GM21360 (cell line): ENCODE measurements around the gene DRGX.

Experiments
- ATAC-seq: cut with Tn5 transposase; IDR thresholded peaks from one replicate; pipeline ENCODE4 v1.9.1; 2021; ENCODE audit warnings: mild to moderate bottlenecking, moderate library complexity; ENCODE audit not compliant: unreplicated experiment

Gene DRGX

DNA sequence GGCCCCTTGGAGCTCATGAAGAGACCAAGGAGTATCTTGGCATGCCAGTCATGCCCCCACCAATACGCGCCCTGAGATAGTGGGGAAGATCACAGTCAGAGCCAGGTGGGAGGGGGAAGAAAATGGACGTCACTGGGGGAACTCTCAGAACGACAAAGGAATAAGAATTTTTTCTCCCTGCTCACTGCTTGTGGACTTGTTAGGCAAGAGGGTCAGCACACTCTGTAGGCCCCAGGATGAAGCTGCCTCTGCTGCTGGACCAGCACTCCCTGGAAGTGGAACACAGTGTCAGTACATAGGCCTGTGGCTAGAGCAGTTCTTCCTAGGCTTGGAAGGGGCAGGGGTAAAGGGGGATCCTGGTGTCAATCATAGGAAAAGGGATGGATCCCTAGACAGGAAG is 46.5 kb downstream of the DRGX start:
- no peak for ATAC-seq

DNA sequence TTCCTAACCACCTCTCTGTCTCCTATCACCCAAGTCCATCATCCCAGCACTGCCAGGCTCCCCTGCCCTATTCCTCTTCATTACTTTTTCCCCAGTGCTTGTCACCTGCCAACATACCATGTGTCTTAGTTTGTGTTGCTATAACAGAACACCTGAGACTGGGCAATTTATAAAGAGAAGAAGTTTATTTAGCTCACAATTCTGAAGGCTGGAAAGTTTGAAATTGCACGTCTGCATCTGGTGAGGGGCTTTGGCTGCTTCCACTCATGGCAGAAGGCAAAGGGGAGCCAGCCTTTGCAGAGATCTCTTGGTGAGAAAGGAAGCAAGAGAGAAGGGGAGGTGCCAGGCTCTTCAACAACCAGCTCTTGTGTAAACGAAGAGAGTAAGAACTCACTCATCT is 47.3 kb downstream of the DRGX start:
- ATAC-seq: no peak

DNA sequence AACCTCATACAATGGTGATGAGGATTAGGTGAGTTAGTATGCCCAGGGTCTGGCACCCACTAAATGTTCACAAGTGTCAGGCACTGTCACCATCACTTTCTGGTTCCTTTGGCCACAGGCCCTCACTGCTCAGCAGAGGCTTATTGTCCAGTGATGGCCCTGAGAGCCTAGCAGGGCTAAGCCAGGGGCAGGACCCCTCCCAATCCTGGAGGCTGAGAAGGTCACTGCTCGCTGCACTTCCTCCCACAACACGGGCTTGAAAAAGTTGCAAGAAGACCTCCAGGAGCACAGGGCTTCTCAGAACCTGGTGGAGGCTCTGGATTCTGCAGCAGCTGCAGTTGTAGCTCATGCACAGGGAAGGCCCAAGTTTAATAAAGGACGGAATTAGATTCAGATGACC is 48.1 kb downstream of the DRGX start:
- ATAC-seq: no peak

DNA sequence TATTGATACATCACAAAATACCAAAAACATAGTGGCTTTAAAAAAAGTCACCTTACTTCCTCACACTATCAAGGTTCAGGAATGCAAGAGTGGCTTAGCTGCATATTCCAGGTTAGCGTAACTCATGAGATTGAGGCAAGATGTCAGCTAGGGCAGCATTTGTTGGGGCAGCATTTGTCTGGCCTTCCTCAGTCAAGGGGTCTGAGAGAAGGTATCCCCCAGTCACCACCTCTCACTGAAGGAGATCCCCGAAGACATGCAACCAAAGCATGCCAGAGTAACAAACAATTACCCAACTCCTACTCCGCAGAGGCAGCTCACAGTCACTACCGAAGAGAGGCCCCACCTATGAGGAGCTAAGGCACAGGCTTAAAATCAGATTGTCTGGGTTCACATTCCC is 48.5 kb downstream of the DRGX start:
- ATAC-seq: no peak

DNA sequence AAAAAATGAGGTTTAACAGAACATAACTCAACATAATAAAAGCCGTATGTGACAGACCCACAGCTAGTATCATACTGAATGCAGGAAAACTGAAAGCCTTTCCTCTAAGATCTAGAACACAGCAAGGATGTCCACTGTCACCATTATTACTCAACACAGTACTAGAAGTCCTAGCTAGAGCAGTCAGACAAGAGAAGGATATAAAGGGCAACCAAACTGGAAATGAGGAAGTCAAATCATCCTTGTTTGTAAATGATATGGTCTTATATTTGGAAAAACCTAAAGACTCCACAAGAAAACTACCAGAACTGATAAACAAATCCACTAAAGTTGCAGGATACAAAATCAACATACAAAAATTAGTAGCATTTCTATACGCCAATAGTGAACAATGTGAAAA is 51.0 kb downstream of the DRGX start:
- ATAC-seq: no peak

DNA sequence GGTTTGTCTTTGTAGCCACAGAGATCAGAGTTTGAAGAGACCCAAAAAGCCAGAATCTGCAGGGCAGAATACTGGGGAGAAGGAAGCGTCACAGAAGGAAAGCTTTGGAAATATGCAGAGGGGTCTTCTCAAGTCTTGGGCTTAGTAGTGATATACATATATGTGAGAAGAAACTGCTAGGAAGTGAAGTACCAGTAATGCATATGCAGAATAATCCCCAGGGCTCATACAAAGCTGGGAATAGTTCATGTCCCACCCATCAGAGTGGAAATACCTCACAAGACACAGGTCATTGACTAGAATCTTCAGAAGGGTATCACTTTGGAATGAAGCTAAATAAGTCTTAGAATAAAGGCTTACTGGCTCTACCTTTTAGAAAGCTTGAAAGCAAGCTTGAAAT is 57.3 kb downstream of the DRGX start:
- ATAC-seq: no peak

DNA sequence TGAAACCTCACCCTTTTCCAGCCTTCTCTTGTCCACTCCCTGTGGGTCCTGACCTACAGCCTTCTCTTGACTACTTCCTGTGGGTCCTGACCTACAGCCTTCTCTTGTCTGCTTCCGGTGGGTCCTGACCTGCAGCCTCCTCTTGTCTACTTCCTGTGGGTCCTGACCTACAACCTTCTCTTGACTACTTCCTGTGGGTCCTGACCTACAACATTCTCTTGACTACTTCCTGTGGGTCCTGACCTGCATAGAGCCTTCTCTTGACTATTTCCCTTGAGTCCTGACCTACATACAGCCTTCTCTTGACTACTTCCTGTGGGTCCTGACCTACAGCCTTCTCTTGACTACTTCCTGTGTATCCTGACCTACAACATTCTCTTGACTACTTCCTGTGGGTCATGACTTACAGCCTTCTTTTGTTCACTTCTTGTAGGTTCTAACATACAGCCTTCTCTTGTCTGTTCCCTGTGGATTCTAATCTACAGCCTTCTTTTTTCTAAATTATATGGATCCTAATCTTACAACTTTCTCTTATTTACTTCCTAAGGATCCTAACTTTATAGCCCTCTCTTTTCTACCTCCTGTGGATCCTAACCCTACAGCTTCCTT is 60.4 kb downstream of the DRGX start:
- no peak for ATAC-seq

DNA sequence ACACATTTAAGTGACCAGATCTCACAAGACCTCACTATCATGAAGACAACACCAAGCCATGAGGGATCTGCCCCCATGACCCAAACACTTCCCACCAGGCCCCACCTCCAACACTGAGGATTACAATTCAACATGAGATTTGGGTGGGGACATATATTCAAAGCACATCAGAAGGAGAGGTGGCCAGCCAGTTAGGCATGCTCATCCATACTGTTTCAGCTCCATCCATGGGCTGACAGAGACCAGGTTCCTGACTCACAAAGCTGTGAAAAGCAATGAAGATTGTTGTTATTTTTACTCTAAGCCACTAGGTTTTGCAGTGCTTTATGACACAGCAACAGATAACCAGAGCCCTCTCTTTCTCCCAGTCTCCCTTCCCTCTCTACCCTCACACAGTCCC is 60.9 kb downstream of the DRGX start:
- no peak for ATAC-seq

DNA sequence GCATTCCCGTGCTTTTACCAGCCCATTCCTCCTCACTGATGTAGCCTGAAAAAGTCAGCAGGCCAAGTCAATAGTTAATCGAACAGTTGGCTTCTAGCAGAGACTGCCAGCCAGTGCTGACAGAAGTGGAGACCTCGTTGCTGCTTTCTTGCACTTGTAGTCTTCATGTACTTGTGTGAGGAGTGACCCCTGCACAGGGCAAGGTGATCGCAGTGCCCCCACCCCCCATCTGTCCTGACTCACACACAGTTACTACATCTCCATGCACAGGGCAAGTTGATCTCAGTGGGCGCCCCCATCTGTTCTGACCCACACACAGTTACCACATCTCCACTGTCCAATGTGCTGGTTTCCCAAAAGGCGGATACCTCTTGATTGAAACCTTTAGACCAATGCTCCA is 62.7 kb downstream of the DRGX start:
- ATAC-seq: no peak

DNA sequence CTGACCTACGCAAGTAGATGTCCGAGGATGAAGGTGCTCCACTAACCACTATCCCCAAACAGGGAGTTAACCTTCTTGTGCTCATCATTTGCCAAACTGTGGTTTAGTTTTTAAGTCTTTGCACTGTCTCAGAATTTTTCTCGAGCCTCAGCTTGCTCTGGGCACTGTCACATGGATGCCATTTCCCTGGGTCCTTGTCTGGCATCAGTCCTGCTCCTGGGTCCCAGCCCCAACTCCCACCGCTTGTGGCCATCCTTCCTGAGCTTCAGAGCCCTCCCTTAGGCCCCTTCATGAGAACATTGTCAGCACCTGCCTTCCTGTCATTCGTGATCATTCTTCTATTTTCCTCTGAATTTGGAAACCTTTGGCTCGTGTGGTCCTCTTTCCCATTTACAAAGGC is 63.1 kb downstream of the DRGX start:
- ATAC-seq: no peak

DNA sequence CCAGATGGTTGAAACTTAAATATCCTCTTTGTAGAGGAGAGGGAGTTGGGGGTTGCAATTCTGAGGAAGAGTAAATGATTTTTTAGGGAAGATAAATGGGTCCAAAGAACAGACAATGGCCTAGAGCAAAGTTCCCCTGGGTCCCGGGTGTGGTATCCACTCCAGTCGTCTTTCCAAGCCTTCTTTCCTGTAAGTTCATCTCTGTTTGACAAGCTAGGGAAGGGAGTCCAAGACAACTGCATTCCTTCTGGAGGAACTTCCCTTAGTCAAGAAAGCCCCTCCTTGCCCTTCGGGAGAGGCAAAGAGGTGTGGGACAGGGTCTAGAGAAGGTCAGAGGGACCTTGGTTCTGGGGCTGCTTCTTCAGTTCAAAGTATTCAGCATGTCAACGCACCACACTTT is 63.6 kb downstream of the DRGX start:
- ATAC-seq: no peak

DNA sequence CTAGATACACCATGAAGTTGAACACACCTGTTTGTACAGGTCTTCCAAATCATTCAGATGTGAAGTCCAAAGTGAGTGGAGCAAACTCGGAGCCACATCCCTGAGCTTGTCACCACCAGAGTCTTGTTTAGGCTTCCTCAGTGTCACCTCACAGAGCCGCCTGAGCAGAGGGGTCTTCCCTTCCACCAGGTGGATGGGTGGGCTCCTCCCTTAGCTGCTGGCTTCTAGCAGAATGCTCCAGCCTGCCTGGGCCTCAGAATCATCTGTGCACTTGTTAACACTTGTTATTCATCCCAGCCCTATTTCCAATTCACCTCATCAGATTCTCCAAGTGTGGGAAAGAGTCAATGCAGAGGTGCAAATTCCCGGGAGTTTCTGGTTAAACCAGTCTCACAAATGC is 64.5 kb downstream of the DRGX start:
- no peak for ATAC-seq

DNA sequence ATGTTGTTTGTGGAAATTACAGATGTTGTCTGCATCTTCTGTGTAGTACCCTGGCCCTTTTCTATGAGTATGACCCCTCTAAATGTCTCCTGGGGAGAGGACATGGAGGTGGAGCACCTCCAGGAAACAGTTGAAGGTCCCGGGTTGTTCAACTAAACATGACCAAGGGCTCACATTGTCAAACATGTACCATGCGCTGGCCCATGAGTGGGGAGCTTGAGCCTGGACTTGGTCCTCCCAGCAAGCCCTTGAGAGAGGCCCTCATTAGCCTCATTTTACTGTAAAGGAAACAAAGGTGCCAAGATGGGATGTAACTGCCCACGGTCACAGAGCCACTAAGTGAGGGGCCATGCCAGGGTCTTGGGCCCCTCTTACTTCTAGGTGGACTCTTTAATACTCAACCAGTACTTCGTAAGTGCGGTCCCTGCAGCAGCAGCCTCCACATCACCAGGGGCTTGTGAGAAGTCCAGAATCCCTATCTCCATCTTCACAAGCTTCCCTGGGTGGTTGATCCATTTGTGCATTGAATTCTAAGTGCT is 65.7 kb downstream of the DRGX start:
- no peak for ATAC-seq

DNA sequence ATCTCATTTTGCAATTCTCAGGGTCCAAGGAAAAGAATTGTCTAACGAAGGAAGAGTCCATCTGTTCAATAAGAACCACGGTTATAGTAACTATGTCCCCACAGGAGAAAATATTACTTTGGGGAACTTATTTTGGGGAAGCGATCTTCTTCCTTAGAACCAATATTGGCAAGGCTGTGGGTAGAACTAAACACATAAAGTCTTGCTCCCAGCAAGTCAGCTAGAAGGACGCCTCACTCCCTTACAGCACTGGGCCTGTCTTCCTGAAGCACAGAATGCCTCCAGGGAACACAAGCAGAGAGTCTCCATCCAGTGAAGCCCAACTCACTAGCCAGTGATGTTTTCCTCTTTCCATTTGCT is 66.8 kb downstream of the DRGX start:
- ATAC-seq: no peak

DNA sequence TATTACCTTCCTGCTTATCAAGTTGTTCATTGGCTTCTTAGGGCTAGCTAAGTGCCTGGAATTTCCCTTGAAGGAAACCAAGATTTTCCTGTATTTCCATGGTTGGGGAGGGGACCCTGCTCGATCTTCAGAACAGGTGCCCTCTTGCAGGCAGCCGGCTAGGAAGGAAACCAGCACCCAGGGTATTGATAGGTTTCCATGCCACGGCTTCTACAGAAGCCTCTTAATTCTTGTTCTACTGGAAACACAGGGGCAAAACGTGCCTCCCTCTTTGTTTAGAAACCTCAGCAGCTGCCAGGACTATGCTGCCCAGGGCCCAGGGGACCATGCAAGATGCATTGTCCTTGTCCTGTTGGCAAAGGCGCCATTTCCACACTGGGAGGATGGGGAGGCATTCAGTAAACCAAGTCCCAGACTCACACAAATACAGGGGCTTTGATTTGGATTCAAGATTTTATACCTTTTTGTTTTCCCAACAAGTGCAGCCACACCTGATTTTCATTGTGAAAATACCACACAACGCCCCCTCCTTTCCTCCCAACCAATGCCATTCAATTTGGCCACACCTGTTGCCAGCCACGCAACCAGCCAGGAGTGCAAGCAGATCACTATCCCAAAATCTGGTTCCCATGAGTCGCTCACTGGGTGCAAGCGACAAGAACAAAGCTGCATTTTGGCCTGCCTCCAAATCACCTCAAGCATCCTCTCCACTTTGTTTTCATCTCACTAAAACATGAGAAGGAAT is 67.3 kb downstream of the DRGX start:
- no peak for ATAC-seq

DNA sequence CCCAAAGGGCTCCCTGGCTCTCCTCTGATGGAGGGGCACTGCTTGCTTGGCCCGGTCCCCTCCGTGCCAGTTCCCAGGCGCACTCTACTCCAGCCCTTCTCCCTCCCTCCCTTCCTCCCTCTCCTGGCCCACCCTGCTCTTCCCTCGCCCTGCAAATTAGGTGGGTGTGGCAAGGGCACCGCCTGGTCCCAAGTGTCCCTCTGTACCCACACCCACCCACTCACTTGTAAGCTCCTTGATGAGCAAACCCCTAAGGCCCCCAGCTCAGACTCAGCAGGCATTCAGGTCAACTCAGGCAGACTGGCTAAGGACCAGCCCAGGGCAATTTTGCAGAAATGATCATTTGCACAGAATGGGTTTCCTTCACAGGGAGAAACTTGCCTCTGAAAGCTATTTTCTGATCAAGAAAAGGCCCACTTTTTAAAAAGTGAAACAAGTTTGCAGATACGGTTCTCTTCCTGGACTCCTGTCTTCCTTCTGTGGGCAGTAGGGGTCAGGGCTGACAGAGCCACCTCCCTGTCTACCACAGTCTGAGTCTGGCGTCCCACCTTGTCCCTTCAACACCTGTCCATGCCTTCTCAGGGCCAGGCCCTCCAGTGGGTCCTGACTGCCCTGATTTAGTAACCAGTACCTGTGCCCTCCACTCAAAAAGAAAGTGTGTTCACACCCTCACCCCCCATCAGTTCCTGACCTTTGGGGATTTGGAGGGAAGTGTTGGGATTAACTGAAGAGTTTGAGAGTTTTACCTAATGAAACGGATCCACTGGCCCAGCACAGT is 68.7 kb downstream of the DRGX start:
- ATAC-seq: no peak

DNA sequence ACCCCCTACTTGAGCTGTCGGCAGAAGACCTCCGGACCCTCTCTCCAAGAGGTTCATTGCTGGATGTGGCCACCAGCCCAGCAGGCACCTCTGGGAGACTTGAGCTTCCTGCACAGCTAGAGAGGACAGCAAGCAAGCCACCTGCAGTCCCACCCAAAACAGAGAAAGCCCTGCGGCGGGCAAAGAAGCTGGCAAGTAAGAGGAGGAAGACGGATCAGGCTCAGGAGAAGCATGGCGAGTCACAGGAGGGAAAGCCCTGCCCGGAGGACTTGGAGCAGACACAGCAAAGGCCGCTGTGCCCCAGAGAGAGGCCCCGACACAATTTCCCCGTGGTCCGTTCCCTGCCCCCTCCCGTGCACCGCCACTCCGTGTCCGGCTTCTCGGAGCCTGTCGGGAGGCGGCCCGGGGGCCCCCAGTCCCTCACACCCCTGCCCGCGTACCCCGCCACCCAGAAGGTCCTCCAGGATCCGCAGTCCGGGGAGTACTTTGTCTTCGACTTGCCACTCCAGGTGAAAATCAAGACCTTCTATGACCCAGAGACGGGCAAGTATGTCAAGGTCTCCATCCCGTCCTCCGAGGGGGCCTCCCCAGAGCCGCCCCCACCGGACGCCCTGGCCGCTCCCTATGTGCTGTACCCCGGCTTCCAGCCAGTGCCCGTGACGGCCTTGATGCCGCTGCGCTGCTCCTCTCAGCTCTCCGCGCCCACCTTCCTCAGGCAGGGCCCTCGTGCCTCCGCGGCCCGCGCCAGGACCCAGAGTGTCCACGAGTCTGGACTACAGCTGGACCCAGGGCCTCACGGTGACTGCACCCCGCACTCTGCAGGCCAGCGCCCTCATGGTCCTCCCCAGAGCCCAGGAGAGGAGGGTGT is 69.7 kb downstream of the DRGX start:
- no peak for ATAC-seq

DNA sequence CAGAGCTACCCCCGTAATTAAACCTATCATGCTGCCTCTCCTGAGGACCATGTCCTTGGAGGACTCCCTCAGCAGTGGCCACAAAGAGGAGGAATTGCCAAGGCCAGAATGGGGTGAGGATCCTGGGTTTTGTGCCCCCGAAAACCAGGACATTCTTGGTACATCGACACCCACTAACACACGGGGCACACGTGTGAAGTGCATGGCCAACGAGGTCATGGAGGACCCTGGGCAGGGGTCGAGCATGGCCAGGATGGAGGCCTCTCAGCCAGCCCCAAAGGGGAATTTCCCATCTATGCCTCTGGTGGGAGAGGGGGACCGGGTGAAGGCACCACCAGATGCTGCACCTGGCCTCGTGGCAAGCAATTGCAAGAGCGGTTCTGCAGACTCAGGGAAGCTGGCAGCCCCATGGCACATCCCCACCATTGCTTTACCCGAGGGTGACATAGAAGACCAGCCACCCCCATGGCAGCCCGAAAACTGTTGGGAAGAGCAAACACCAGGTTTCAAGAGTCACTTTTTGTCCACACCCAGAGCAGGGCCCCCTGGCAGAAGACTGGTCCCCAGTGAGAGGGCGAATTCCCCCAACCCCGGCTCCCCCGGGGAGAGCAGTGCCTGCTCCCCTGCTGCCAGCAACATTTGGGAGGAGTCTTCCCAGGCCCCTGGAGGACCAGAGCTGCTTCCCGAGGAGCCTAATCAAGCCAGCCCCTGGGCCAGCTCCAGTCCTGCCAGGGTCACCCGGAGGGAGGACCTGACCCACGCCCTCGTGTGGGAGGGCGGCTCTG is 70.6 kb downstream of the DRGX start:
- ATAC-seq: no peak

DNA sequence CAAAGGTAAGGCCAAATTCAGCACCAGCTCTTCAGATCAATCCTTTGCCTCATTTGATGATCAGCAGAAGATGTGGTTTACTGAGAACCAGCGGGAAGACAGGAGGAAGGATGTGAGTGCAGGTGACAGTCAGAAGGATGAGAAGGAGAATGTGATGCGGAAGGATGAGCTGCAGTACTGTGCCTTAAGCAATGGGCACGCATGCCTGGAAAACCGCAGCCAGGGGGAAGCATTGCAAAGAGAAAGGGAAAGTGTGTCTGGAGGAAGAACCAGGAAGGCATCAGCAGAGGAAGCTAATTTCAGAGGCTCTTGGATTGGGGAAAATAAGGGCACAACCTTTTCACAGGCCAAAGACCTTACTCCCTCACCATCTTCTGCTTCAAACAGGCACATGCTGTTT is 71.2 kb downstream of the DRGX start:
- ATAC-seq: no peak

DNA sequence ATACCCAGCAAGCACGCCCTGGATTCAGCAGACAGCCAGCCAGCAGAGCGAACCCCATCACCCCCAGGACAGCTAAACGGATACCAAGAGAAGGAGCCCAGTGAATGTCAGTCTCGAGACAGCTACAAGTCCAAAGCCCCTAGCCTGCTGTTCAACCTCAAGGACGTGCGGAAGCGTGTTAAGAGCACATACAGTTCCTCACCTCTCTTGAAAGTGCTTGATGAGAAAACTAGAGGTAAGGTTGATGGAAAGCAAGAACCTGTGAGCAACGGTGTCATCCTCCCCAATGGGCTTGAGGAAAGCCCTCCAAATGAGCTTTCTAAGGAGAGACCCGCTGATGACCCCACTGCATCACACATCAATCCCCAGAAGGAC is 72.0 kb downstream of the DRGX start:
- ATAC-seq: no peak
